Keratinocyte (primary cell): Measurements from ENCODE around the gene ETV4. TPM values are rescaled to one million over a fixed set of nuclear protein-coding genes. Genes with fewer than 3 reads are reported as not detected.
A peak's percentile ranks its signal among the peaks of the same experiment; 100 is the strongest.

Source experiments
- DNase-seq: peaks from one replicate; pipeline ENCODE4 v3.0.0-alpha.2; 2011; ENCODE audit warnings: low read depth, missing footprints, low spot score
- FAIRE-seq: peaks from 2 replicates; lab custom pipeline; 2011; peaks lifted over from hg19 to GRCh38; lab: Jason Lieb, UNC
- H2AFZ ChIP-seq: 2 replicates; pipeline ENCODE4 v1.6.0; 2012; ENCODE audit warnings: low read length, control low read depth, inconsistent platforms; ENCODE audit not compliant: control insufficient read depth
- H3K27ac ChIP-seq: 2 replicates; pipeline ENCODE4 v1.5.1; 2011; ENCODE audit warnings: low read length; ENCODE audit not compliant: control insufficient read depth, insufficient read depth
- H3K27me3 ChIP-seq: 3 replicates; pipeline ENCODE4 v1.6.0; 2011; ENCODE audit warnings: low read length; ENCODE audit not compliant: control insufficient read depth, insufficient read depth; ENCODE audit errors: extremely low read depth
- H3K36me3 ChIP-seq, 2 experiments: 2 replicates in 1 of 2; 3 replicates in 1 of 2; pipeline ENCODE4 v1.5.1; 2011; ENCODE audit warnings: low read length in 2 of 2, mild to moderate bottlenecking in 1 of 2; ENCODE audit not compliant: control insufficient read depth in 2 of 2, insufficient read depth in 2 of 2; ENCODE audit errors: extremely low read depth in 1 of 2
- H3K4me1 ChIP-seq: 3 replicates; pipeline ENCODE4 v1.5.1; 2011; ENCODE audit warnings: low read length; ENCODE audit not compliant: control insufficient read depth, insufficient read depth; ENCODE audit errors: extremely low read depth
- H3K4me2 ChIP-seq: 3 replicates; pipeline ENCODE4 v1.6.0; 2011; ENCODE audit warnings: low read depth, low read length; ENCODE audit not compliant: control insufficient read depth, insufficient read depth; ENCODE audit errors: extremely low read depth
- H3K4me3 ChIP-seq, 3 experiments: fragments of 200-600 bp in 1 of 3; sonication (generic) in 1 of 3; 2 replicates in 2 of 3; 3 replicates in 1 of 3; pipeline ENCODE4 v1.5.1; 2011 to 2016; ENCODE audit warnings: low read length in 3 of 3, mild to moderate bottlenecking in 3 of 3, control low read depth in 2 of 3, inconsistent platforms in 1 of 3, low read depth in 1 of 3, mixed read lengths in 1 of 3, mixed run types in 1 of 3, moderate library complexity in 1 of 3; ENCODE audit not compliant: control insufficient read depth in 2 of 3, insufficient read depth in 2 of 3; ENCODE audit errors: extremely low read depth in 1 of 3
- H3K79me2 ChIP-seq: 2 replicates; pipeline ENCODE4 v1.6.0; 2012; ENCODE audit warnings: low read length; ENCODE audit not compliant: control insufficient read depth, insufficient read depth
- H3K9ac ChIP-seq: 3 replicates; pipeline ENCODE4 v1.6.0; 2011; ENCODE audit warnings: low read length; ENCODE audit not compliant: control insufficient read depth, insufficient read depth; ENCODE audit errors: extremely low read depth
- H3K9me1 ChIP-seq: 3 replicates; pipeline ENCODE4 v1.6.0; 2011; ENCODE audit warnings: low read length; ENCODE audit not compliant: control insufficient read depth, insufficient read depth; ENCODE audit errors: extremely low read depth
- H3K9me3 ChIP-seq: 2 replicates; pipeline ENCODE4 v1.5.1; 2012; ENCODE audit warnings: low read depth, low read length; ENCODE audit not compliant: control insufficient read depth
- H4K20me1 ChIP-seq: 3 replicates; pipeline ENCODE4 v1.6.0; 2011; ENCODE audit warnings: low read length; ENCODE audit not compliant: control insufficient read depth, insufficient read depth; ENCODE audit errors: extremely low read depth
- EZH2 ChIP-seq: IDR thresholded peaks from one replicate; pipeline ENCODE4 v1.6.1; 2012; ENCODE audit warnings: inconsistent platforms, mild to moderate bottlenecking, low read length, moderate library complexity
- dilution Hi-C: fragments of 300-500 bp; cut with MboI; formaldehyde crosslinking; loops from one replicate; pipeline ENCODE4 v1.7.0; 2020; ENCODE audit warnings: low sequenced_read_pairs; ENCODE audit not compliant: extremely low pct_ligation_motif_present
- polyA plus RNA-seq, 5 experiments: library from polyadenylated mRNA; depleted of rRNA in 3 of 5; stranded (reverse) in 3 of 5; stranded (forward) in 1 of 5; unstranded in 1 of 5; fragments of >200 nt; gene quantifications; 1 replicate in 1 of 5; 2 replicates in 3 of 5; 3 replicates in 1 of 5; pipeline versions ENCODE4 v1.2.1 to v1.2.3, GENCODE V29; 2011 to 2012; ENCODE audit warnings: missing spikeins in 2 of 5, low read depth in 1 of 5, low replicate concordance in 1 of 5
- TF ChIP-seq, protein P1 (sequence below), 3 experiments: IDR thresholded peaks in 1 of 3; conservative IDR thresholded peaks in 1 of 3; optimal IDR thresholded peaks in 1 of 3; 2 replicates in 2 of 3; 3 replicates in 1 of 3; pipeline versions ENCODE3 to v1.5.1; 2011; ENCODE audit warnings: low read length in 3 of 3, mild to moderate bottlenecking in 3 of 3, moderate library complexity in 2 of 3, control low read depth in 1 of 3, inconsistent platforms in 1 of 3; ENCODE audit not compliant: insufficient read depth in 2 of 3; ENCODE audit errors: extremely low read depth in 1 of 3

ETV4 gene
- polyA plus RNA-seq, 1 donor (not counting 4 experiments of a cell fraction or from before 2014, with no cell fraction given), result 33.6 TPM

DNA sequence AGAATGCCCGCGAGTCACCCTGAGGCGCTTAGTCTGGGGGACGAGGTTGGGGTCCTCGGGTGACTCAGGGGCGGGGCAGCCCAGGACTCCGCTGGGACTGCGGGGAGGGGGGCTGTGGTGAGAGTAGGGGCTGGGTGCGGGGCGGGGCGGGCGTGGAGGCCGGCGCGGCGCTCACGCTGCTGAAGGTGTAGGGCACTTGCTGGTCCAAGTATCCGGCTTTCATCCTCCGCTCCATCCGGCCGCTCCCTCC is 832 bp downstream of the ETV4 start:
- peaks cover 0 to 2% of the 10 kb centered on the region in 2 experiments for H3K36me3 ChIP-seq
- dilution Hi-C loops, result no loop called here
- FAIRE-seq (no peak), DNase-seq (no peak)
- peaks cover 38% of the 10 kb centered on the region for H3K79me2 ChIP-seq
- no peaks in the 10 kb centered on the region for H4K20me1 ChIP-seq
- H3K27ac ChIP-seq, result peak overlapping the region; percentile 96
- H3K9me1 ChIP-seq, result no peaks in the 10 kb centered on the region
- H3K9me3 ChIP-seq, result no peaks in the 10 kb centered on the region
- peak overlapping the region; percentile 57 to 92 (median 80) for H3K4me3 ChIP-seq
- H3K4me2 ChIP-seq, result peak overlapping the region; percentile 98
- H3K9ac ChIP-seq, result peak overlapping the region; percentile 94
- H3K27me3 ChIP-seq, result no peaks in the 10 kb centered on the region
- no peak overlapping the region for H2AFZ ChIP-seq
- H3K4me1 ChIP-seq, result peaks cover 67% of the 10 kb centered on the region
- TF ChIP-seq, protein P1, sequence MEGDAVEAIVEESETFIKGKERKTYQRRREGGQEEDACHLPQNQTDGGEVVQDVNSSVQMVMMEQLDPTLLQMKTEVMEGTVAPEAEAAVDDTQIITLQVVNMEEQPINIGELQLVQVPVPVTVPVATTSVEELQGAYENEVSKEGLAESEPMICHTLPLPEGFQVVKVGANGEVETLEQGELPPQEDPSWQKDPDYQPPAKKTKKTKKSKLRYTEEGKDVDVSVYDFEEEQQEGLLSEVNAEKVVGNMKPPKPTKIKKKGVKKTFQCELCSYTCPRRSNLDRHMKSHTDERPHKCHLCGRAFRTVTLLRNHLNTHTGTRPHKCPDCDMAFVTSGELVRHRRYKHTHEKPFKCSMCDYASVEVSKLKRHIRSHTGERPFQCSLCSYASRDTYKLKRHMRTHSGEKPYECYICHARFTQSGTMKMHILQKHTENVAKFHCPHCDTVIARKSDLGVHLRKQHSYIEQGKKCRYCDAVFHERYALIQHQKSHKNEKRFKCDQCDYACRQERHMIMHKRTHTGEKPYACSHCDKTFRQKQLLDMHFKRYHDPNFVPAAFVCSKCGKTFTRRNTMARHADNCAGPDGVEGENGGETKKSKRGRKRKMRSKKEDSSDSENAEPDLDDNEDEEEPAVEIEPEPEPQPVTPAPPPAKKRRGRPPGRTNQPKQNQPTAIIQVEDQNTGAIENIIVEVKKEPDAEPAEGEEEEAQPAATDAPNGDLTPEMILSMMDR (optimal IDR thresholded peaks at IDR 0.05 in 1 of 3, IDR thresholded peaks at IDR 0.05 in 1 of 3, conservative IDR thresholded peaks at IDR 0.05 in 1 of 3; ENCODE audit: extremely low read depth in 1 of 3, insufficient read depth in 2 of 3, low read length in 3 of 3), result no peak
- no peak for TF ChIP-seq EZH2

- H3K27me3 ChIP-seq, result no peaks in the 10 kb centered on the region
- H3K79me2 ChIP-seq, result peaks cover 44% of the 10 kb centered on the region
- peak overlapping the region; percentile 57 to 92 (median 80) for H3K4me3 ChIP-seq
- peak overlapping the region; percentile 94 for H3K9ac ChIP-seq
- H2AFZ ChIP-seq, result no peak overlapping the region
- TF ChIP-seq, protein P1 (optimal IDR thresholded peaks at IDR 0.05 in 1 of 3, IDR thresholded peaks at IDR 0.05 in 1 of 3, conservative IDR thresholded peaks at IDR 0.05 in 1 of 3; ENCODE audit: extremely low read depth in 1 of 3, insufficient read depth in 2 of 3, low read length in 3 of 3), result no peak
- no peak for TF ChIP-seq EZH2
- H3K4me1 ChIP-seq, result peaks cover 61% of the 10 kb centered on the region
- dilution Hi-C loops, result no loop called here
- no peaks in the 10 kb centered on the region for H3K9me3 ChIP-seq
- H4K20me1 ChIP-seq, result no peaks in the 10 kb centered on the region
- peak overlapping the region; percentile 96 for H3K27ac ChIP-seq
- no peak for DNase-seq
- H3K36me3 ChIP-seq, result peaks cover 0 to 2% of the 10 kb centered on the region in 2 experiments
- H3K4me2 ChIP-seq, result peak overlapping the region; percentile 98
- FAIRE-seq, result no peak
- H3K9me1 ChIP-seq, result no peaks in the 10 kb centered on the region
These were observed 2.2 kb downstream of the ETV4 start for GRCh38 chr17:43543771-43544575.
